BLaER1 (cell line): Measurements from ENCODE around the gene COBL.

ENCODE experiments used
- H3K27ac ChIP-seq: shearing (Covaris generic); formaldehyde crosslinking; 2 replicates; pipeline ENCODE4 v1.8.1; 2022
- H3K27me3 ChIP-seq: shearing (Covaris generic); formaldehyde crosslinking; 2 replicates; pipeline ENCODE4 v1.8.1; 2022
- H3K36me3 ChIP-seq: shearing (Covaris generic); formaldehyde crosslinking; 2 replicates; pipeline ENCODE4 v1.8.1; 2022
- H3K4me1 ChIP-seq: shearing (Covaris generic); formaldehyde crosslinking; 2 replicates; pipeline ENCODE4 v1.8.1; 2022
- H3K4me2 ChIP-seq: shearing (Covaris generic); formaldehyde crosslinking; 2 replicates; pipeline ENCODE4 v1.8.1; 2022
- H3K4me3 ChIP-seq: shearing (Covaris generic); formaldehyde crosslinking; 2 replicates; pipeline ENCODE4 v1.8.1; 2022
- H3K9ac ChIP-seq: shearing (Covaris generic); formaldehyde crosslinking; 2 replicates; pipeline ENCODE4 v1.8.1; 2022
- H3K9me3 ChIP-seq: shearing (Covaris generic); formaldehyde crosslinking; 2 replicates; pipeline ENCODE4 v1.8.1; 2022
- H4K20me1 ChIP-seq: shearing (Covaris generic); formaldehyde crosslinking; 2 replicates; pipeline ENCODE4 v1.8.1; 2022
- Cebpa-rat ChIP-seq: shearing (Covaris generic); IDR thresholded peaks from 2 replicates; pipeline ENCODE4 v1.8.1; 2022

The COBL gene

DNA sequence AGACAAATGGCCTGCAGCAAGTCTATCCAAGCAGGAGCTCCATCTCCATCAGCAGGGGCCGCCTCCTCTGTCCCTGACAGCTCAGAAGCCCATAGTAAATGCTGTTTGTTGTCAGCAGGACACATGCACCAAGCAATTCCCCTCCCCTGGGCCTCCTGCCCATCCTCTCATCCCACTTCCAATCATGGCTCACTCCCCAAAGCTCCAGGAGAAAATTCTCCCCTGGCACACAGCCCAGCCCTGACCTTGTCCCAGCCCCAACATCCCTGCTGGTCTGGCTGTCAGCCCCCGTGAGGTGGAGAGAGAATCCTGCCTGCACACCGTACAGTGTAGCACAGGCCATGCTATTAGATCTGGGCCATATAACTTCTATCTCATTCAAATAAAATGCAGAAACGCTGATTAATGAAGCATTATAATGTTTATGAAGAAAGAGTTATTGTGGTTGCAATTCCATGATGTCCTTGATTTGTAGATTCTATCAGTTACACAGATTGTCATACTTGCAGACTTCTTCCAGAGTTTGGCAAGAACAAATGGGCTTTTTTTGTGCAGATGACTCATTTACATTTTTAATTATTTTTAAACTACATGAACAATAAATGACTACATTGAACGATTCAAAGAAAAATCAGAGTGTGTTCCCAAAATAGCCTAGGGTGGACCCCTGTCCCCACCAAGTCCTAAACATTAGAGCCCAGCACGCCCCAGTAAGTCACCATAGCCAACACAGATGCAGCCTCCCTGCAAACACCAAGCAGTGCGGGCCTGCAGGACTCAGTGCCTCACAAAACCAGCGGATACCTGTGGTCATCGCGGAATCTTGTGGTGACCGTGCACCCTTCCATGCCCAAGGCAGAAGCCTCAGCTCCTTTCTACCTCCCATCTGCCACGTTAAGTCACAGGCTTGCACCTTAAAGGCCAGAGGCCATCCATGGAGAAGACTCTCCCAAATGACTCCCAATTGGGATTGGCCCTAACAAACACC is 70.1 kb downstream of the COBL start:
- Histone ChIP-seq H3K27ac (no peak overlapping the region), H3K36me3 (no peaks in the 10 kb centered on the region), H4K20me1 (no peaks in the 10 kb centered on the region), H3K4me3 (no peak overlapping the region), H3K4me1 (no peaks in the 10 kb centered on the region), H3K4me2 (no peak overlapping the region), H3K27me3 (no peaks in the 10 kb centered on the region), H3K9ac (no peak overlapping the region), H3K9me3 (no peaks in the 10 kb centered on the region)
- TF ChIP-seq Cebpa-rat: no peak

- Histone ChIP-seq H3K36me3 (no peaks in the 10 kb centered on the region), H3K4me1 (no peaks in the 10 kb centered on the region), H3K27me3 (no peaks in the 10 kb centered on the region), H3K9me3 (no peaks in the 10 kb centered on the region), H3K4me3 (no peak overlapping the region), H4K20me1 (no peaks in the 10 kb centered on the region), H3K9ac (no peak overlapping the region), H3K4me2 (no peak overlapping the region), H3K27ac (no peak overlapping the region)
- TF ChIP-seq Cebpa-rat: no peak
Observed at GRCh38 chr7:51244885-51245284, 71.7 kb downstream of the COBL start.

GRCh38 chr7:51244053-51244452 is 72.6 kb downstream of the COBL start:
- Histone ChIP-seq H3K27me3 (no peaks in the 10 kb centered on the region), H3K4me1 (no peaks in the 10 kb centered on the region), H3K27ac (no peak overlapping the region), H3K36me3 (no peaks in the 10 kb centered on the region), H4K20me1 (no peaks in the 10 kb centered on the region), H3K4me3 (no peak overlapping the region), H3K9me3 (no peaks in the 10 kb centered on the region), H3K9ac (no peak overlapping the region), H3K4me2 (no peak overlapping the region)
- TF ChIP-seq Cebpa-rat: no peak

DNA sequence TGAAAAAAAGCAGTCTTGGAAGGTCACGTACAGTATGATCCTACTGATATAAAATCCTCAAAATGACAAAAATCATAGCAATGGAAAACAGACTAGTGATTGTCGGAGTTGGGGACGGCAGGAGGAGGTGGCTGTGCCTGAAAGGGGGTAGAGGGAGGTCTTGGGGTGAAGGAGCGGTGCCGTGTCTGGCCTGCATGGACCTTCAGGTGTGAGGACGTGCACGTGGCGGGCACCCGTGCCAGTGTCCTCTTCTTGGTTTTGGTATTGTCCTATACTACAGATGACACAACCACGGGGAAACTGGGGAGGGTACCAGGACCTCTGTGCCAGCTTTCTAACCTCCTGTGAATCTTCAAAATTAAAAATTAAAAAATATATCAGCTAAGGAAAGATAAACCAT is 73.0 kb downstream of the COBL start:
- no peak overlapping the region for H3K4me3 ChIP-seq
- no peak overlapping the region for H3K27ac ChIP-seq
- no peak for TF ChIP-seq Cebpa-rat
- no peaks in the 10 kb centered on the region for H4K20me1 ChIP-seq
- H3K4me1 ChIP-seq: no peaks in the 10 kb centered on the region
- H3K36me3 ChIP-seq: no peaks in the 10 kb centered on the region
- no peaks in the 10 kb centered on the region for H3K9me3 ChIP-seq
- H3K27me3 ChIP-seq: no peaks in the 10 kb centered on the region
- H3K4me2 ChIP-seq: no peak overlapping the region
- H3K9ac ChIP-seq: no peak overlapping the region

- no peaks in the 10 kb centered on the region for H3K4me1 ChIP-seq
- no peaks in the 10 kb centered on the region for H3K9me3 ChIP-seq
- H3K9ac ChIP-seq: no peak overlapping the region
- TF ChIP-seq Cebpa-rat: no peak
- no peak overlapping the region for H3K4me3 ChIP-seq
- H4K20me1 ChIP-seq: no peaks in the 10 kb centered on the region
- no peaks in the 10 kb centered on the region for H3K27me3 ChIP-seq
- H3K36me3 ChIP-seq: no peaks in the 10 kb centered on the region
- H3K4me2 ChIP-seq: no peak overlapping the region
- no peak overlapping the region for H3K27ac ChIP-seq
Observed at GRCh38 chr7:51242881-51243518, 73.6 kb downstream of the COBL start.

DNA sequence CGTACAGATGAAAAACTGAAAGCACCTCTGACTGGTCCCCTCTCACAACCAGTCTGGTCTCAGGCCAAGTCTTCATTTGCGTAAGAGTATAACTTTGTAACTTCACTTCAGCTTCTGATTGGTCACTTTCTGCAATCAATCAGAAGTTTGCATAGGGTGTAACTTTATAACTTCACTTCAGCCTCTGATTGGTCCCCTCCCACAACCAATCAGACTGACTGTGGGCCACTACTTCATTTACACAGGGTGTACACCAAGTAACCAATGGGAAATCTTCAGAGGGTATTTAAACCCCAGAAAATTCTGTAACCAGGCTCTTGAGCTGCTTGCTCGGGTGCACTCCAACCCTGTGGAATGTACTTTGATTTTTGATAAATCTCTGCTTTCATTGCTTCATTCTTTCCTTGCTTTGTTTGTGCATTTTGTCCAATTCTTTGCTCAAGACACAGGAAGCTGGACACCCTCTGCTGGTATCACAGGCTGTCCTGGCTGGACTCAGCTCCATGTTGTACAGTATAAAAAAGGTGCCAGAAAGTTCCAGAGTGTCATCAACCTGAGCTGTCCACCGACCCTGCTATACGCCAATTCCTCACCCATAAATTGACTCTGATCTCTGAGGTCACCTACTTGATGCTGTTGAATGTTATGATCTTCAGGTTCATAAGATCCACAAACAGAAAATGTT is 74.5 kb downstream of the COBL start:
- no peak overlapping the region for H3K27ac ChIP-seq
- H3K9ac ChIP-seq: no peak overlapping the region
- no peaks in the 10 kb centered on the region for H4K20me1 ChIP-seq
- H3K4me1 ChIP-seq: no peaks in the 10 kb centered on the region
- H3K4me2 ChIP-seq: no peak overlapping the region
- H3K36me3 ChIP-seq: no peaks in the 10 kb centered on the region
- H3K4me3 ChIP-seq: no peak overlapping the region
- TF ChIP-seq Cebpa-rat: no peak
- H3K27me3 ChIP-seq: no peaks in the 10 kb centered on the region
- H3K9me3 ChIP-seq: no peaks in the 10 kb centered on the region

GRCh38 chr7:51240868-51241267 is 75.7 kb downstream of the COBL start:
- H3K27ac ChIP-seq: no peak overlapping the region
- no peaks in the 10 kb centered on the region for H4K20me1 ChIP-seq
- no peaks in the 10 kb centered on the region for H3K9me3 ChIP-seq
- no peaks in the 10 kb centered on the region for H3K27me3 ChIP-seq
- no peak overlapping the region for H3K4me2 ChIP-seq
- H3K36me3 ChIP-seq: no peaks in the 10 kb centered on the region
- H3K4me3 ChIP-seq: no peak overlapping the region
- TF ChIP-seq Cebpa-rat: no peak
- no peaks in the 10 kb centered on the region for H3K4me1 ChIP-seq
- no peak overlapping the region for H3K9ac ChIP-seq

- no peaks in the 10 kb centered on the region for H3K9me3 ChIP-seq
- H3K9ac ChIP-seq: no peak overlapping the region
- H3K4me2 ChIP-seq: no peak overlapping the region
- H3K27me3 ChIP-seq: no peaks in the 10 kb centered on the region
- TF ChIP-seq Cebpa-rat: no peak
- H3K4me3 ChIP-seq: no peak overlapping the region
- no peak overlapping the region for H3K27ac ChIP-seq
- no peaks in the 10 kb centered on the region for H3K36me3 ChIP-seq
- H3K4me1 ChIP-seq: no peaks in the 10 kb centered on the region
- H4K20me1 ChIP-seq: no peaks in the 10 kb centered on the region
Observed at GRCh38 chr7:51239691-51240090, 76.9 kb downstream of the COBL start.

DNA sequence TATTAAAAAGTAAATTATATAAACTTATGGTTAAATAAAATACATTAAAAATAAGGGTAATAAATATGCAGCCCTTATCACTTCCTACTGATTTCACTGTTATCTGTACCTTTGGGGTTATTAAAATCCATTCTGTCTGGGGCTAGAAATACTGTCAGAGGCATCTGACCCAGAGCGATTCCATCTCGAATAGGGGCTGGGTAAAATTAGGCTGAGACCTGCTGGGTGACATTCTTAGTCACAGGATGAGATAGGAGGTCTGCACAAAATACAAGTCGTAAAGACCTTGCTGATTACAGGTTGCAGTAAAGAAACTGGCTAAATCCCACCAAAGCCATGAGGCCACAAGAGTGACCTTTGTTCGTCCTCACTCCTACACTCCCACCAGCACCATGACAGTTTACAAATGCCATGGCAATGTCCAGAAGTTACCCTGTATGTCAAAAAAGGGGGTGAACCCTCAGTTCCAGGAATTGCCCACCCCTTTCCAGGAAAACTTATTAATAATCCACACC is 77.6 kb downstream of the COBL start:
- Histone ChIP-seq H3K27me3 (no peaks in the 10 kb centered on the region), H3K9ac (no peak overlapping the region), H3K9me3 (no peaks in the 10 kb centered on the region), H3K4me3 (no peak overlapping the region), H3K27ac (no peak overlapping the region), H3K36me3 (no peaks in the 10 kb centered on the region), H3K4me1 (no peaks in the 10 kb centered on the region), H3K4me2 (no peak overlapping the region), H4K20me1 (no peaks in the 10 kb centered on the region)
- no peak for TF ChIP-seq Cebpa-rat
